Nephron progenitor cell (in vitro differentiated cells): ENCODE measurements around the gene GFY.
A peak's percentile ranks its signal among the peaks of the same experiment; 100 is the strongest.

Source experiments
- DNase-seq: peaks from one replicate; pipeline ENCODE4 v3.0.0; 2021
- H3K27ac Mint-ChIP-seq: 2 replicates; pipeline ENCODE4 v1.8.0; 2021; ENCODE audit warnings: mild to moderate bottlenecking, moderate library complexity, mixed read lengths
- H3K27me3 Mint-ChIP-seq: 2 replicates; pipeline ENCODE4 v1.8.0; 2021; ENCODE audit warnings: mild to moderate bottlenecking, low read depth, mixed read lengths; ENCODE audit not compliant: poor library complexity
- H3K36me3 Mint-ChIP-seq: 2 replicates; pipeline ENCODE4 v1.8.0; 2021; ENCODE audit warnings: low read depth, mixed read lengths
- H3K4me1 Mint-ChIP-seq: 2 replicates; pipeline ENCODE4 v1.8.0; 2021; ENCODE audit warnings: mixed read lengths
- H3K4me3 Mint-ChIP-seq: 2 replicates; pipeline ENCODE4 v1.8.0; 2021; ENCODE audit warnings: mild to moderate bottlenecking, moderate library complexity, mixed read lengths
- H3K9me3 Mint-ChIP-seq: 2 replicates; pipeline ENCODE4 v1.8.0; 2021; ENCODE audit warnings: mild to moderate bottlenecking, moderate library complexity, mixed read lengths
- TF ChIP-seq, protein P1 (sequence below): fragments of 200-600 bp; sonication (generic); IDR thresholded peaks from 2 replicates; pipeline ENCODE4 v1.5.0; 2021; ENCODE audit warnings: antibody characterized with exemption

Gene GFY

GRCh38 chr19:49431330-49431749 lies 6.2 kb downstream of the GFY start:
- TF ChIP-seq, protein P1, sequence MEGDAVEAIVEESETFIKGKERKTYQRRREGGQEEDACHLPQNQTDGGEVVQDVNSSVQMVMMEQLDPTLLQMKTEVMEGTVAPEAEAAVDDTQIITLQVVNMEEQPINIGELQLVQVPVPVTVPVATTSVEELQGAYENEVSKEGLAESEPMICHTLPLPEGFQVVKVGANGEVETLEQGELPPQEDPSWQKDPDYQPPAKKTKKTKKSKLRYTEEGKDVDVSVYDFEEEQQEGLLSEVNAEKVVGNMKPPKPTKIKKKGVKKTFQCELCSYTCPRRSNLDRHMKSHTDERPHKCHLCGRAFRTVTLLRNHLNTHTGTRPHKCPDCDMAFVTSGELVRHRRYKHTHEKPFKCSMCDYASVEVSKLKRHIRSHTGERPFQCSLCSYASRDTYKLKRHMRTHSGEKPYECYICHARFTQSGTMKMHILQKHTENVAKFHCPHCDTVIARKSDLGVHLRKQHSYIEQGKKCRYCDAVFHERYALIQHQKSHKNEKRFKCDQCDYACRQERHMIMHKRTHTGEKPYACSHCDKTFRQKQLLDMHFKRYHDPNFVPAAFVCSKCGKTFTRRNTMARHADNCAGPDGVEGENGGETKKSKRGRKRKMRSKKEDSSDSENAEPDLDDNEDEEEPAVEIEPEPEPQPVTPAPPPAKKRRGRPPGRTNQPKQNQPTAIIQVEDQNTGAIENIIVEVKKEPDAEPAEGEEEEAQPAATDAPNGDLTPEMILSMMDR, result no peak
- H3K9me3 Mint-ChIP-seq, result peaks cover 20% of the 10 kb centered on the region
- H3K4me3 Mint-ChIP-seq, result no peak overlapping the region
- H3K27ac Mint-ChIP-seq, result no peak overlapping the region
- peaks cover 45% of the 10 kb centered on the region for H3K4me1 Mint-ChIP-seq
- no peak for DNase-seq
- H3K36me3 Mint-ChIP-seq, result no peaks in the 10 kb centered on the region
- H3K27me3 Mint-ChIP-seq, result peaks cover 99% of the 10 kb centered on the region

DNA sequence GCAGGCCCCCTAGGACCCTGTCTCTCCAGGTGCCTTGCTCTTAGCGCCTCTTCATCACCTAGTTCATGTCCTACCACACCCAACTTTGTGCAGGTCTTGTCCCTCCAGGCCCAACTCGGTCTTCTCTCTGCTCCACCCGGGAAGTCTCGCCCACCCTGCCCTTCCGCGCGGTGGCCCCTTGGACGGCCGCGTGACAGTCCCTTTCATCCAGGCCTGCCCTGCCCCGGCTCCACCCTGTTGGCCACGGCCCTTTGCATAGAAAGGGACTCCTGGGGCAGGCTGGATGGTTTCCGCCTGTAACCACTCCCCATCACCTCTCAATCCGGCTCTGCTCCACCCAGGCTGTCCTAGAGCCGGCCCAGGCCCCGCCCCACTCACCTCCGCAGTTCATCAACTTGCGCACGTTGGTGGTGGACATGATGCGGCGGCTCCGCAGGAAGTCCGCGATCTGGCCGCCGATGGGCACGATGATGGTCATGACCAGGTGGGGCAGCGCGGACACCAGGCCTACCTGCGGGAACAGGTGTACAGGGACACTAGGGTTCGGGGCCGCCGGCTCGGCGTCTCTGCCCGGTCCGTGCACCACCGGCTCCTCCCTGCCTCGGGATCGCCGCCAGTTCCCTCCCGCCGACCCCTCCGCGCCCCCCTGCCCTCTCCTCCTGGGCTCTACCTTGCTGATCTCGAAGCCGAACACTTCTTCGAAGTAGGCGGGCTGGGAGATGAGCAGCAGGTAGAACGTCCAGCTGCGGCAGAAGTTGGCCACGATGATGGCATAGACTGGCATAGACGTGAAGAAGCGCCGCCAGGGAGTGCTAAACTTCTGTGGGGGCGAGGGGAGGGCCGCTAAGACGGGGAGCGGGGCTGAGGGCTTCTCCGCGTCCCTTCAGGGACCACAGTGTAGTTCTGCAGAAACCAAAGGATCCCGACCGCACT lies 7.2 kb downstream of the GFY start:
- Mint-ChIP-seq H3K4me1 (peaks cover 45% of the 10 kb centered on the region), H3K36me3 (no peaks in the 10 kb centered on the region), H3K27ac (no peak overlapping the region), H3K27me3 (peaks cover 99% of the 10 kb centered on the region), H3K4me3 (no peak overlapping the region), H3K9me3 (peaks cover 20% of the 10 kb centered on the region)
- DNase-seq, result no peak
- TF ChIP-seq, protein P1, result no peak

GRCh38 chr19:49433240-49433901 lies 8.2 kb downstream of the GFY start:
- TF ChIP-seq, protein P1, result no peak
- Mint-ChIP-seq H3K27me3 (peaks cover 100% of the 10 kb centered on the region), H3K27ac (no peak overlapping the region), H3K36me3 (no peaks in the 10 kb centered on the region), H3K4me1 (peaks cover 46% of the 10 kb centered on the region), H3K4me3 (no peak overlapping the region), H3K9me3 (peaks cover 20% of the 10 kb centered on the region)
- DNase-seq, result no peak

GRCh38 chr19:49434907-49435583 lies 9.9 kb downstream of the GFY start:
- H3K27ac Mint-ChIP-seq, result no peak overlapping the region
- H3K4me3 Mint-ChIP-seq, result no peak overlapping the region

DNA sequence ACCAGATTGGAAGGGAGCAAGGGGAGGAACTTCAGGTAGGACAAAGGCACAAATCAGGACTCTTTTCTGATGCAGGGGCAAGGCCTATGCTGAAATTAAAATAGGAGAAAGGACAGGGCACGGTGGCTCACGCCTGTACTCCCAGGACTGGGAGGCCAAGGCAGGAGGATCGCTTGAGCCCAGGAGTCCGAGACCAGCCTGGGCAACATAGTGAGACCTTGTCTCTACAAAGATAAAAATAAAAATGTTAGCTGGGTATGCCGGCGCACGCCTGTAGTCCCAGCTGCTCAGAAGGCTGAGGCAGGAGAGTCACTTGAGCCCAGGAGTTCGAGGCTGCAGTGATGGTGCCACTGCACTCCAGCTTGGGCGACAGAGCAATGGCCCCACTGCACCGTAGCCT lies 10.5 kb downstream of the GFY start:
- DNase-seq, result no peak
- Mint-ChIP-seq H3K36me3 (no peaks in the 10 kb centered on the region), H3K27me3 (peaks cover 100% of the 10 kb centered on the region), H3K4me1 (peaks cover 48% of the 10 kb centered on the region), H3K4me3 (peak overlapping the region; percentile 5), H3K9me3 (peaks cover 18% of the 10 kb centered on the region), H3K27ac (no peak overlapping the region)
- TF ChIP-seq, protein P1, result no peak

More at GRCh38 chr19:49434907-49435583, 9.9 kb downstream of the GFY start:
- TF ChIP-seq, protein P1, result no peak
- H3K9me3 Mint-ChIP-seq, result peaks cover 20% of the 10 kb centered on the region
- no peaks in the 10 kb centered on the region for H3K36me3 Mint-ChIP-seq
- H3K27me3 Mint-ChIP-seq, result peaks cover 100% of the 10 kb centered on the region
- peaks cover 47% of the 10 kb centered on the region for H3K4me1 Mint-ChIP-seq
- no peak for DNase-seq
